Omental fat pad (tissue), 4 donors: ENCODE data around the gene CRIP1. TPM values are rescaled to one million over a fixed set of nuclear protein-coding genes. Genes with fewer than 3 reads are reported as not detected.

Experiments used
- ATAC-seq: fragments of 150-250 bp; one replicate; pipeline ENCODE4 v1.9.1; 2016; ENCODE audit warnings: mild to moderate bottlenecking, moderate library complexity; ENCODE audit not compliant: low FRiP score
- DNase-seq: peaks from one replicate; pipeline ENCODE4 v3.0.0-alpha.2; 2019; ENCODE audit warnings: low spot score
- total RNA-seq, 4 donors: library from RNA; depleted of rRNA; stranded (reverse); fragments of >200 nt; gene quantifications; one replicate each; pipeline ENCODE4 v1.1.0, GENCODE V29; 2016
- TF ChIP-seq, protein P1 (sequence below), 3 donors: fragments of 450-650 bp; IDR thresholded peaks; one replicate each; pipeline ENCODE4 v1.5.1; 2016 to 2017; ENCODE audit warnings: antibody characterized with exemption in 3 of 3, mild to moderate bottlenecking in 3 of 3, moderate library complexity in 2 of 3

The CRIP1 gene
- total RNA-seq, 4 donors from 2014 or later: 18.5 to 88.6 (median 43.9) TPM

DNA sequence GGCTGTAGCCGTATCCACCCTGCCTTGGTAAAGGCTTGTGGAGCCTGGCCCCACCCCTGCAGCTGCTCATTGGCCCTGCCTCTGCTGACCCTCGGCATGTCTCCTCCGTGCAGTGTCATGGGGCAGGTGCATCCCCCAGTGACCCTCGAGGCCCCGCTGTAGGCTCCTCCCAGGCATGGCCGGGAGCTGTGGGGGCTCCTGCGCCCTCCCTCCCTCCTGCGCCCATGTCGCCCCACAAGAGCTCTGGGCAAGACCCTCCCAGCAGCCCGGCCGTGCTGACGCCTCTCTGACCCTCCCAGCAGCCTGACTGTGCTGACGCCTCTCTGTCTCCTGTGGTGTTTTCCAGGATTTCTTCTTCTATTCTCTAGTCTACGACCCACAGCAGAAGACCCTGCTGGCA lies 32.8 kb upstream of the CRIP1 start:
- ATAC-seq (no peak), DNase-seq (no peak)
- TF ChIP-seq, protein P1, sequence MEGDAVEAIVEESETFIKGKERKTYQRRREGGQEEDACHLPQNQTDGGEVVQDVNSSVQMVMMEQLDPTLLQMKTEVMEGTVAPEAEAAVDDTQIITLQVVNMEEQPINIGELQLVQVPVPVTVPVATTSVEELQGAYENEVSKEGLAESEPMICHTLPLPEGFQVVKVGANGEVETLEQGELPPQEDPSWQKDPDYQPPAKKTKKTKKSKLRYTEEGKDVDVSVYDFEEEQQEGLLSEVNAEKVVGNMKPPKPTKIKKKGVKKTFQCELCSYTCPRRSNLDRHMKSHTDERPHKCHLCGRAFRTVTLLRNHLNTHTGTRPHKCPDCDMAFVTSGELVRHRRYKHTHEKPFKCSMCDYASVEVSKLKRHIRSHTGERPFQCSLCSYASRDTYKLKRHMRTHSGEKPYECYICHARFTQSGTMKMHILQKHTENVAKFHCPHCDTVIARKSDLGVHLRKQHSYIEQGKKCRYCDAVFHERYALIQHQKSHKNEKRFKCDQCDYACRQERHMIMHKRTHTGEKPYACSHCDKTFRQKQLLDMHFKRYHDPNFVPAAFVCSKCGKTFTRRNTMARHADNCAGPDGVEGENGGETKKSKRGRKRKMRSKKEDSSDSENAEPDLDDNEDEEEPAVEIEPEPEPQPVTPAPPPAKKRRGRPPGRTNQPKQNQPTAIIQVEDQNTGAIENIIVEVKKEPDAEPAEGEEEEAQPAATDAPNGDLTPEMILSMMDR (IDR thresholded peaks at IDR 0.05): no peak

DNA sequence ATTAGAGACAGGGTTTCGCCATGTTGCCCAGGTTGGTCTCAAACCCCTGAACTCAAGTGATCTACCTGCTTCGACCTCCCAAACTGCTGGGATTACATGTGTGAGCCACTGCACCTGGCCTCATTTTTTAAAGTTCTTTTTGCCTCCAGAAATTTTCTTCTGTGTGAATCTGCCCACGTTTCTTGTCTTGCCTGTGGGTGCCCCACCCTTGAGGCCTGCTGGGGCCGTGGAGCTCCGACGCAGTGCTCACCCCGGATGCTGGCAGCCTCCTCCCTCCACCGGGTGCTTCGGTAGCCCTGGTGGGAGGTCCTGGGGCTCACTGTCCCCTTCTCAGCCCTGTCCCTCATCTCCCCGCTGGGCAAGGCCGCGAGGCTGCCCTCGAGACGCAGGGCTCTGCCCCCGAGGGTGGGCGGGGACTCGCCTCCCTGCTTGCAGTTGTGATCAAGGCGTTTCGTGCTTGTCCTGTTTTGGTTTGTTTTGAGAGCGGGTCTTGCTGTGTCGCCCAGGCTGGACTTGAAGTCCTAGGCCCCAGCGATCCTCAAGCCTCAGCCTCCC lies 31.5 kb upstream of the CRIP1 start:
- ATAC-seq (no peak), DNase-seq (no peak)
- TF ChIP-seq, protein P1 (IDR thresholded peaks at IDR 0.05): no peak

DNA sequence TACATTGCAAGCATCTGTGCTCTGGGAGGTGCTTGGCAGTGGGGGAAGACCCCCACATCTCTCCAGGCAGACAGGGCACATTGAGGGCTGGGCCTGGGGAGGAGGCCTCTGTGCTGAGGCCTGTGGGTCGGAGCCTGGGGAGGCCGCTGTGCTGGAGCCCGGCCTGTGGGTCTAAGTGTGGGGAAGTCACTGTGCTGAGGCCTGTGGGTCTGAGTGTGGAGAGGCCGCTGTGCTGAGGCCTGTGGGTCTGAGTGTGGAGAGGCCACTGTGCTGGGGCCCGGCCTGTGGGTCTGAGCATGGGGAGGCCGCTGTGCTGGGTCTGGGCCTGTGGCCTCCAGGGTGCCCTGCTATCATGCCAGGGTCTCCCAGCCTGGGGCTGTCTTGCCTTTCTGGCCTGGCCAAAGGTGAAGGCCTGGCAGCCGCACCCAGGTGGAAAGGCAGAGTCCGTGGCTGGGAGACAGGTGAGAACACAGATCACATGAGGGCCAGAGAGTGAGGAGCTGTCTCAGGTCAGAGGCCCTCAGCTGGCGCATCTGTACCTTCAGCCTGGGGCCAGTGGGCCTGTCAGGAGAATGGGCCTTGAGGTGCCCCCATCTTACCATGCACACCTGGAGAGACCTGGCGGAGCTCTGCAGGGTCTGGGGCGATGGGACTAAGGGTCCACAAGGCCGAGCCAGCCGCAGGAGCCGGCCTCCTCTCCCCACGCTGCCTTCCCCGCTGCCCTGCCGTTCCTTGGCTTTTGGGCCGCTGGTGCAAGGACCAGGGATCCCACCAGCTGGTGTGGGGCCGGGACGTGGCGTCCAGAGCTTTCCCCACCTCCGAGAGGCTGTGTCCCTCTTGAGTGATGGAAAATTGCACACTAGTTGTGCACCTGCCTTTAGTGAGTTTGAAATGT lies 30.7 kb upstream of the CRIP1 start:
- no peak for DNase-seq
- TF ChIP-seq, protein P1 (IDR thresholded peaks at IDR 0.05): no peak
- no peak for ATAC-seq

DNA sequence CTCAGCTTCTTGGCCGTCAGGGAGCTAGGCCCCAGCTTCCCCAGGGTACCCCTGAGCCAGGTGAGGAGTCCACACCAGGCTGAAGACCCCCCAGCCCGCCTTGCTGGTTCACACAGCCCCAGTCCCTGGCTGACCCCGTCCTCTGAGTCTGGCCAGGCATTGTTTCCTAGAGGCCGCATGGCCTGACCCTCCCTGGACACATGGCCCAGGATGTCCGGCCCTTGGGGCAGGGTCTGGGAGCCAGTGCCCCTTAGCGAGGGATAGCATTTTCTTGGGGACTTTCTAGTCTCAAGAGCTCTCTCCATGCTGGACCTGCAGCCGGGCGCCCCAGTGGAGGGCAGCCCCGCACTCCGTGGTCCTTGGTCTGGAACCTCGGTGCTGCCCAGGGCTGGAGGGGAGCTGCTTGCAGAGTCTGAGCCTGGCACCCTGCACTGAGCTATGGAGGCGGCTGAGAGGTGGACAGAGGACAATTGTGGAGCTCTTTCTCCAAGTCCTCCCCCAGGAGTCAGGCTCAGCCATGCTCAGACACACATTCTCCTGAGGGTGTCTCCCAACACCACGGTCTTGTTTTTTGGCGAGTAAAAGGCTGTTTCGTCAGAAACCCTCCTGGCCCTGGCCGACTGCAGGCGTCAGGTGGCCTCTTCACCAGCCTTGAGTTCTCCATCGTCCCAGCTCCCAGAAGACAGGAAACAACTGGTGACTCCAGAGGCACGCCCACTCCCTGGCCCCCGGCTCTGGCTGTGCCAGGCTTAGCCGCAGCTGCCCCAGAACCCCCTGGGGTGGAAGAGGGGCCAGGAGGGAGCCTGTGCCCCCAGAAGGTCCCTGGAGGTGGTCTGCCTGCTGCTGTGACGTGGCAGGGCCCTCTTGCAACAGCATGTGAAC lies 29.7 kb upstream of the CRIP1 start:
- DNase-seq: no peak
- ATAC-seq: no peak
- TF ChIP-seq, protein P1 (IDR thresholded peaks at IDR 0.05): no peak

DNA sequence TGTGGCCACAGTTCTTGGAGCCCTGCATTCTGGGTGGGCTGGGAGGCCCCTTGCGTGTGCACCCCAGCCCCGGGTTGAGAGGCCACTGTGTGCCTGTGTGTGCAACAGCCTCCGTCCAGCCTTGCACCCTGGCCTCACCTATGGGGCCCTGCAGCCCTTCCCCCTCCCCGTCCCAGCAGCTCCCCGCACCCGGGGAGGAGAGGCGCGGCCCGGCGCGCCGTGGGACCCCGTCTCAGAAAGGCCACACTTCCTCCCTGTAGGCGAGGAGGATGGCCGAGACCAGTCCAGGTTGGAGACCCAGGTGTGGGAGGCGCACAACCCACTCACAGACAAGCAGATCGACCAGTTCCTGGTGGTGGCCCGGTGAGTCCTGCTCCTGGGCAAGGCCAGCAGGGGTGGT lies 28.7 kb upstream of the CRIP1 start:
- DNase-seq (no peak), ATAC-seq (no peak)
- TF ChIP-seq, protein P1 (IDR thresholded peaks at IDR 0.05): no peak

DNA sequence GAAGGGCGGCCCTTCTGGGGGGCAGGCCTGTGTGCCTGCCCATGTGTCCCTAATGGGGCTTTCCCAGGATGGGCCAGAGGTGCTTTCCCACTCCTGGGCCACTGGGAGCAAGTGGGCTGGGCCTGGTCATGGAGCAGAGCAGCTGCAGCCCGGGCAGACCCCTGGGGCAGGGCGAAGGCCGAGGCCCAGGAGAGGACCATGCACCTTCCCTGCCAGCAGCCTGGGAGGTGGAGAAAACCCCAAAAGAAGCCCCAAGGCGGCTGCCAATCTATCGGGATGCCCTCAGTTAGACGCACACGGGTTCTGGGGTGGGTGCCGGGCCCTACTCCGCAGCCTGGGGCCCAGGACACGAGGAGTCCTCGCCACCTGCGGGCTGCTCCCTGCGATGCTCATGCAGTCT lies 28.1 kb upstream of the CRIP1 start:
- TF ChIP-seq, protein P1 (IDR thresholded peaks at IDR 0.05): no peak
- ATAC-seq (no peak), DNase-seq (no peak)
